Gastrocnemius medialis (tissue), 4 donors: Measurements from ENCODE around the gene CASZ1.

Experiments used
- CTCF ChIP-seq, 5 experiments: fragments of 450-650 bp in 3 of 5; fragments of 200-600 bp in 2 of 5; sonication (generic) in 2 of 5; IDR thresholded peaks in 4 of 5; conservative IDR thresholded peaks in 1 of 5; 1 replicate in 4 of 5; 2 replicates in 1 of 5; pipeline ENCODE4 v1.5.1; 2016 to 2019; ENCODE audit warnings: antibody characterized with exemption in 5 of 5, mild to moderate bottlenecking in 3 of 5, moderate library complexity in 3 of 5
- POLR2A ChIP-seq, 2 donors: fragments of 450-650 bp; IDR thresholded peaks; one replicate each; pipeline ENCODE4 v1.6.1; 2017; ENCODE audit warnings: antibody characterized with exemption in 2 of 2, mild to moderate bottlenecking in 2 of 2, moderate library complexity in 2 of 2

DNA sequence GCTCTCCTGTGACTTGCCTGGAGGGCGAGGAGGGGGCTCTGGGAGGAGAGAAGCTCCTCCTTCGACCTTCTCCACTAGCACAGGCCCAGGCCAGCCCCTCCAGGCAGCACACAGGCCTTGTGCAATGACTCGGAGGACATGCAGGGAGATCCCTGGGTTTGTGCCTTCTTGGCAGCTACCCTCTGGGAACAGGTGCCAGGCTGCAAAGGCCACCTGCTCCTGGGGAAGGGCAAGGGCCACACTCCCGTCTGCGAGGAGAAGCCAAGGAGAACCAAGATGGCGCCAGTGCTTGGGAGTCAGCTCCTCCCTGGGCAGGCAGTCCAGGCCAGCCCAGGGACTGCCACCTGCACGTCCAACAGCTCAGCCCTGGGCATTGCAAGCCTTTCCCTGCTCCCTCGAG, 15.3 kb downstream of the CASZ1 start:
- no peak for TF ChIP-seq POLR2A (IDR thresholded peaks at IDR 0.05)
- TF ChIP-seq CTCF (IDR thresholded peaks at IDR 0.05 in 4 of 5, conservative IDR thresholded peaks at IDR 0.05 in 1 of 5) = no peak
